GM19397 (cell line): ENCODE results near the gene CDH6.

Experiments used
- ATAC-seq: cut with Tn5 transposase; IDR thresholded peaks from one replicate; pipeline ENCODE4 v1.9.1; 2021; ENCODE audit warnings: mild to moderate bottlenecking, moderate library complexity; ENCODE audit not compliant: unreplicated experiment

CDH6 gene

DNA sequence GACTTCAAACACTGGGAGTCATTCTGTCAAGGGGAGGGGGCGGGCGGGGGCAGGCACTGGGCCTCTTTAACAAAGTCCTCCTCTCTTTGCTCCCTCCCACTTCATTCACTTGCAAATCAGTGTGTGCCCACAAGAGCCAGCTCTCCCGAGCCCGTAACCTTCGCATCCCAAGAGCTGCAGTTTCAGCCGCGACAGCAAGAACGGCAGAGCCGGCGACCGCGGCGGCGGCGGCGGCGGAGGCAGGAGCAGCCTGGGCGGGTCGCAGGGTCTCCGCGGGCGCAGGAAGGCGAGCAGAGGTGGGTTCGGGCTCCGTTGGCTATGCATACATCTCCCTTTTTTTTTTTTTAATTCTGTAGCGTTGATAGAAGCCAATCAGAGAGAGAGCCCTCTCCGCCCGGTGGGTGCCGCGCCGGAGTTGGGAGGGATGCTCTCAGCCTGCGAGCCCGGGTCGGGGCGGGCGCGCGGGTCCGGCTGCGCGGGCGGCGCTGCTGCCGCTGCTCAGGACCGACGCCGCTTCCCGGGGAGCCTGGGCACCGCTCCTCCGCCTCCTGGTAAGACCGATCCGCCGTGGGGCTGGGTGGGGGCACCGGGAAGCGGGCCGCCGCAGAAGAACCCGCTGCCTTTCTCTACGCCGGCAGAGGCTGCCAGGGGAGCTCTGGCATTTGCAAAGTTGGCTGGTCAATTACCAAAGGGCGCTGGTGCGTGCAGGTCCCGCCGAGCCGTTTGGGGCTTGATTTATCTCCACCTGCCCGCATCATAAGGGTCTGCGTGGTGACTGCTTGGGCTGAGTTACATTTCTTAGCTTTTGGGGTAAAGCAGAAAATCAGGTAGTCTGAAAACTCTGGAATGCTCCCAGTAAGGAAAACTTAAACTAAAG lies at the start of gene CDH6:
Gene CDH6 (plus strand): TSS at position 96 of the 877 bp plus-strand sequence. CDS start 73,788 bp downstream, outside the sequence.
- no peak for ATAC-seq

DNA sequence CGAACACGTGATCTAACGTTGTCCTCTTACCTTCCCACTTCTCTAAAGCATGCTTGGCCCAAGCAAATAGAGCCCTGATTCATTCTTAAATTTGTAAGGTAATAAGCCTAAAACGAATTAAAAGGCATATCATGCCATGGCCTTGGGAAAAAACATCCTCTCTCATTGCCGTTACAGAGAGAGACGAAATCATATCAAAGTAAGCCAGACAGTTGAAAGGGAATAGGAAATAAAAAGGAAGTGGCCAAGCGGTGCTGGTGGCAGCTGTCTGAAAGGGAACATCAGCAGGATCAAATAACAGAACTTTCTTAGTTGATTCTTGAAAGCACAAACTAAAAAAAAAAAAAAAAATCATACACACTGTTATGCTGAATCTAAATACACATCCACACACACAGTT lies 49.1 kb upstream of the CDH6 start:
- no peak for ATAC-seq

DNA sequence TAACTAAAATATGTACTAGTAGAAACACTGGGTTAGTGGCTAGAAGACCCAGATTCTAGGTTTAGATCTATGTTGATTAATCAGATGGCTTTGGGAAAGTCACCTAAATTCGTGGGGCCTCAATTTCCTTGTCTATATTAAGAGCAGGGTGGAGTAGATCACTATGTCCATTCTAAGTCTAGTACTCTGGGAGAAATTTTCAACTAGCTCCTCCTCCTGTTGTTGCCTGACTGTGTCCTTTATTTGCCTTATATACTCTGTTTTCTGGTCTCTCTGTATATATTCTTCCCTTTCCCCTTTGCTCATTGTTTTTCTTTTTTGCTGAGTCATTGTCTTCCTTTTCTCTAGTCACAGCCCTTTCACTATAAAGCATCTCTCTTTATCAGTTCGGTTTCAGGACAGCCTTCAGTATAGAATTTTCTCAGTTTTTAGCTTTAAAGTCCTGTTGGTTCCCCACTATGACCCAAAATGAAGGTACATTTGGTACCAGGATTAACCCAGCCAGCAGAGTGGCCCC lies 44.5 kb upstream of the CDH6 start:
- no peak for ATAC-seq

DNA sequence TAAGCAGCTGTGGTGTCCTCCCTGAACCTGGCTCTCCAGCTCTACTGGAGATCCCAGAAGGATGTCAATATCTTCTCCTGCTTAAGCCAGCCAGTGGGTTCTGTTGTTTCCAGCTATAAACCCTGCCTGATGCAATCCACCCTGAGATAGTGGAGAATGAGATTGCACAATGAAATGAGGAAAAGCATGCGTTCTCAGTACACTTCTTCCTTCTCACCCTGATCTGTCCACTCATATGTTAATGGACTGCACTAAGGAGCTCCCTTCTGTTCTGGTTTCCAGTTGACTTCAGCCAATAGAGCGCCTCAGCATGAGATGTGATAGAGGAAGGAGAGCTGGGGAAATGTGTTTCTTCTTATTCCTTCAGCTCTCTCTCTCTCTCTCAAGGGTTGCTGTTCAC lies 40.0 kb upstream of the CDH6 start:
- ATAC-seq, result no peak

DNA sequence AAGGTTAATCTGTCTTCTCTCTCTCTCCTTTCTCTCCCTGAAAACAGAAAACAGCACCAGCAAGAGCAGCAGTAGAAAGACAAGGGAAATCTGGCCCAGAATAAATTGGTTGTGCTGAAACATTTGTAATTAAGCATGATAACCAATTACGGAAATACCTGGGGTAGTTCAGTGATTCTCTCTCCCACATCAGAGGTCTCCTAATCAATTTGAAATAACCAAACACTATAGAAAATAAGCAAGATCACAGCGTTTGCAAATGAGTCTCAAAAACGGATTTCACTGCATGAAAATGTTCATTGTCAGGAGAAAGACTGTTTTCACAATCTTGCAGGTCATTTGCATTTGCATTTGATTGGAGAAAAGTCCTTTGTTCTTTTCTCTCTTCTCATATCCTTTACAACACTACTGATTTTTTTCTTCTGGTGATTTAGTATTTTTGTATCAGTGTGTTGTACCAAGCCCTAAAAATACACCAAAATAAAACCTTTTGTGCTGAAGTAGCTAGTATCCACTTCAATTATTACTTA lies 36.8 kb upstream of the CDH6 start:
- no peak for ATAC-seq

DNA sequence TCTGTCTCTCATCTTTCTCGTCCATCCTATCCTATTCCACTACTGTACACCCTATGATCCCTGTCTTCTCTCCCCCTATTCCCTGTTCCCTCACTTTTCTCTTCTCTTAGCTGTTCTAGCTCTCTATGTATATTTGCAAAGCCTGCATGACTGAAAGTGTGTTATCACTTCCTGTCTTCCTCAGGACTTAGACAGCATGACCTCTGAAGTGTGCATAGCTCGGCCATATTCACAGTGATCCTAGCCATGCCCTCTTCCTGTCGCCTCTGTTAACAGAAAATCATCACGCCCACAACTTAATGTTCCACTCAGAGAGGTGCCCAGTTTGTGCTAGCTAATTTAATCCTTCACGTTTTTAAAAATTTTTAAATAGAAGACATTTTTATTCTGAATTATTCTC lies 35.8 kb upstream of the CDH6 start:
- ATAC-seq, result no peak

DNA sequence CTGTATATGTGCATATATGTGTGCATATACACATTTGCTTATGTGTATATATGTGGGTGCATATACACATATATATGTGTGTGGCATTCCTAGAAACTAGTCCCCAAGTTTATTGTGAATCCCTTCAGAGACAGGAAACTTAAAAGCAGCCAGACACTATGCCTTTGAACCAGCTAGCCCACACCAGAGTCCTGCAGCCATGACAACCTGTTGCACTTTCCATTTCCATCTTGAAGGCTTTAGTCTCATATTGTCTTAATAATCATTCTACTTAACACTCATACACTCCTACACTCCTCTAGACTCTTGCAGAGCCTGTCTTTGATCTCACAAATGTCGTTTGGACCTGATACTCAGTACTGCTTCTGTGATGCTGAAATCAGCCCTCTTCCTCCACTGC lies 34.8 kb upstream of the CDH6 start:
- no peak for ATAC-seq

DNA sequence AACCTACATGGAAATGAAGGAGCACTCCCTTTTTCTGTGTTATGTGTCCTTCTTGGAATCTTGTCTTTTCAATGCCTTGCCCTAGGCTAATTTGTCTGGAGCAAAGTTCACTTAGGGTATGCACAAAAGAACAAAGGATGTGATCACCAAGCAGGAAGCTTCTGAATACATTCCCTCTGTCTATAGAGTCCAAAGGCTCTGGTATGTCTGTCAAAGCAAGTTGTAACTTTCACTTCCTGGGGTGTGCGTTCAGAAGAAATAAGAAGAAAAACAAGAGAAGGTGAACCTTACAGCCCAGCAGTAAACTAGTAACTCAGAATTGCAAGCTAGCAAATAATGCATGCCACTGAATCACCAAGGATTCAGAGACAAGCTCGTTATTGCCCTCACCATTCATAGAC lies 31.7 kb upstream of the CDH6 start:
- ATAC-seq, result no peak

DNA sequence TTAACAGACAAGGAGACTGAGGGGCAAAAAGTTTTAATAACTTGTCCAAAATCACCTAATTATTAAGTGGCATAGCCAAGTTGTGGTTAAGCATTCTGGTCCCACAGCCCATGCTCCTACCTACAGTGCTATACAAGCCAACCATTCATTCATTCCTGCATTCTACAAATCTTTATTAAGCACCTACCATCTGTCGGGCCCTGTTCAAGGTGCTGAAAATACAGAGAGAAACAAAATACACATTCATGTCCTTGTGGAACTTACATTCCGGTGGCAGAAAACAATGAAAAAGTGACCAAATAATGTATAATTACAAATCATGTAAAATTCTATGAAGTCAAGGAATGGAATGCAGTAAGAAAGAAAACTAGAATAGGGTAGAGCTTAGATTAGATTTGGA lies 27.8 kb upstream of the CDH6 start:
- no peak for ATAC-seq

DNA sequence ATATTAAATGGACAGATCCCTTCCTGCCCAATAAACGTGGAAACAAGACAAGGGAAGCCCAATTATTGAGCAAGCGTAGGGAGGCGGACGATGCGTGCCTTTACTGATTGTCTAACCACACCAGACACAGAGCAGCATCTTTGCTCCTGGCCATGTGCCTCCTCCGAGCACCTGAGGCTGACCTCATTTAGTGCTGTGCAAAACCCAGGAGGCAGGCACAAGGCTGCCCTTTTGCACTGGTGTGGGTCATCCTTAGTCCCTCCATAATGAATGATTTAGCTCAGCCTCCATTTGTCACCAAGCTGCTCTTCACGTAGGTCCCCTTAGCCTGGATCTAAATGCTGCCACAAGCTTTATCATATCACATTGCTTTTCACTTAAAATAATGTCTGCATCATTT lies 24.1 kb upstream of the CDH6 start:
- no peak for ATAC-seq

DNA sequence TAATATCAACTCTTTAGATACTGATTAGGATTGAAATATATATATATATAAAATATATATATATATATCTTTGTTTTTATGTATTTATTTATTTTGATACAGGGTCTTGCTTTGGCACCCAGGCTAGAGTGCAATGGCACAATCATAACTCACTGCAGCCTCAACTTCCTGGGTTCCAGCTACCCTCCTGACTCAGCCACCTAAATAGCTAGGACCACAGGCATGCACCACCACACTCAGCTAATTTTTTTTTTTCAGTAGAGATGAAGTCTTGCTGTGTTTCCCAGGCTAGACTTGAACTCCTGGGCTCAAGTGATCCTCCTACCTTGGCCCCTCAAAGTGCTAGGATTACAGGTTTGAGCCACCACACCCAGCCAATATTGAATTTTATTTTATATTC lies 20.6 kb upstream of the CDH6 start:
- no peak for ATAC-seq

DNA sequence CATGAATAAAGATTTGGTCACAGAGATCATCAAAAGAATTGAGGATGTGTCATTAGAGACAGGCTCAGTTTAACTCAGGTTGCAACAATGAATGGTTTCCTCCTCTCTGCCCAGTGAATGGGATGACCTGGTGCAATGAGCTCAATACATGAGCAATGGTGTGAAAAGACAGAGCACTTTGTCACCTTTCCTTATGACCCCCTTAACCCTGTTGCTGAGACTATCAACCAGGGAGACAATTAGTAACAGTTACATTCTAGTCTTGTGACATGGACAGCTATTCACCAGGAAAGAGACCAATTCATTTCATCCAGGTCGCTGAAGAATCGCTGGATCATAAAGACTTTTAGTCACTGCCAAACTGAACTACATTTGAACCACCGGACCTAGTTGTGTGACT lies 19.9 kb upstream of the CDH6 start:
- ATAC-seq, result no peak

DNA sequence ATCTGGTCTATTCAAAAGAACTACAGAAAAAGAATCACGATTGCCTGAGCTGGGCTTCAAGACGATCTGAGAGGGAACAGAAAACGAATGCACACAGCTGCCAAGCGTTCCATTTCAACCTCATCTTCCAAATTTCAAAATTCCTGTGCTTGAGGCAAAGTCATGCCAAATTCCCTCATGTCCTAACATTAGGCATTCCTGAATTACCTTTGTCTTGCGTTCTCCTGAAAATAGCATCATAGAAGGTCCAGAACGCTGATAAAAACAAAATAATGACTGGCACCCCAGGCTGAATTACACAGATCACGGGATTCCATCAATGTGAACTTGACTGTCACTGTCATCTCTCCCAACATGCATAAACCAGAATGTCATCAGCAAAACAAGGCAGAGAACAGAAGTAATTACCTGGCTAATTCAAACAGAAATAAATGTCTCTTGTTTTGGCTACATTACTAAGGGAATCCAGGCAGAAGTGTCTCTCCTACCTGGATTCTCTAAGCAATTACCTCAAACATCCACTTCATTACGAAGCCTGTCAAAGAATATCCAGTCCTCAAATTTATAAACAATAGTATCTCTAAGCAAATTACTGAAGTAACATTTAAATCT lies 12.0 kb upstream of the CDH6 start:
- ATAC-seq, result no peak

DNA sequence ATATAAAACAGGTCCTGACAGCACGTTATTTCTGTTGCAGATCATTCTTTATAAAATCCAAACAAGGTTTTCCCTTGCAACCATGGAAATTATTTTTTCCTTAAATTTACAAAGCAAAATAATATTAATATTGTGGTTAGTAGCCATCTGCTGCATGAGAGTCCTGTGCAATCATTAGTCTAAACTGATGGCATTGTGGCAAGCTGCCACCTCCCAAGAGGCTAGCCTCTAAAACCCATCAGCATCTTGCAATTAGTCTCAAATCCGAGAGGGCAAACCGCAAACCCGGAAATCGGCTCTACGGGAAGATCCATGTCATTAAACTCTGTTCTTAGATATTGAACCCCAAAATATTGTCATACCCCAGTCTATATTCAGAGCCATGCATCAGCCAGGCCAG lies 11.3 kb upstream of the CDH6 start:
- ATAC-seq, result no peak

DNA sequence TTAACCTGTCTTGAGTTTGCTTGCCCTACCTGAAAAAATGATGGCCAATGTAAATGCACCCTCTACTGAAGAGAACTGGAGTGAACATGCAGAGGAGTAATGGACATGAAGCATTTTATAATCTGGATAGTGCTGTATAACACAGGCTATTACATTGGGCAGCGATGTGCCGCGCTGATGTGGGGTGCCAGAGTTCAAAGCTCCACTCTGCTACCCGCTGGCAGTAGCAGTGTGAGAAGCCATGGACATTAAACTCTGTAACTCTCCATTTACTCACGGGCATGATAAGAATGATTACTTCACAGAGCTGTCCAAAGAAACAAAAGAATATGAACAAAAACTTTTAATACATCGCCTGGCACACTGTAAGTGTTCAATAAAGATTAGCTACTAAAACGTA lies 7.5 kb upstream of the CDH6 start:
- no peak for ATAC-seq

DNA sequence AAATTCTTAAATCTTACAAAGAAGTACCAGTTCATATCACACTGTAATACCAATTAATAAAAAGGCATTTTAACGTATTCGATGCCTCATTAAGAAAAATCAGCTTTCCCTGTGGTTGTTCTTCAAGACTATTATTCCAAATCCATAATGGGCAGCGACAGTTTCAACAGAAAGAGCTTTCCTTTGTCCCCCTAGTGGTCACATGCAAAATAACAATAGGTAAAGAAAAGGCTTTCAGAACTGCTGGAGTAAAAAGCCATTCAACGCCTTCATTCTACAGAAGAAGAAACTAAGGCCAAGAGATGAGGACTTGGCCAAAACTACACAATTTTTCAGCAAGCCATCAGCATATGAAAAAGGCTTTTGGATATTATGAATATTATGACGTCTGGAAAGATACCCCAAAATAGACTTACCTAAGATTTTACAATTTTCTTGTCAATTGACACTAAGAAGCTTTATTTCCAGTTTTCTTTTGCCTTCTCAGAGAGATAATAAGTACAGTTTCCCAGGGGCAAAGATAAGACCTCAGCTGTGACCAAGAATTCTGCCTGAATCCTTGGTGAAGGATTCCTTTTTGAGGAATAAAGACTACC lies 6.7 kb upstream of the CDH6 start:
- ATAC-seq, result no peak

DNA sequence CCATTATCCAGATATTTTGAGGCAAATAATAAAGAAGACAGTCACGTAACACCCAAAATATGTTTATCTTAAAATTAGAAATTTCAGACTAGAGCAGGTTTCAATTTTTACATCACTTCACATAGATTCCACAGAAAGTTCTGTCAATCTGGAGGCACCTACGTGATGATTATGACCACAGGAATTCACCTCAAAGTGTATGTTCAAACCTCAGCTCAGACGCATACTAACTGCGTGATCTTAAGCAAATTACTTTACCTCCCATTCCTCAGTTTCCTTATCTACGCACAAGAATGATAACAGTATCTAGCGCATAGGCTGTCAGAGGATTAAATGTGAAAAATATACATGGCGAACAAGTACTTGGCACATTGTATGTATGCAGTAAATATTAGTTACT lies 5.9 kb upstream of the CDH6 start:
- ATAC-seq, result no peak

DNA sequence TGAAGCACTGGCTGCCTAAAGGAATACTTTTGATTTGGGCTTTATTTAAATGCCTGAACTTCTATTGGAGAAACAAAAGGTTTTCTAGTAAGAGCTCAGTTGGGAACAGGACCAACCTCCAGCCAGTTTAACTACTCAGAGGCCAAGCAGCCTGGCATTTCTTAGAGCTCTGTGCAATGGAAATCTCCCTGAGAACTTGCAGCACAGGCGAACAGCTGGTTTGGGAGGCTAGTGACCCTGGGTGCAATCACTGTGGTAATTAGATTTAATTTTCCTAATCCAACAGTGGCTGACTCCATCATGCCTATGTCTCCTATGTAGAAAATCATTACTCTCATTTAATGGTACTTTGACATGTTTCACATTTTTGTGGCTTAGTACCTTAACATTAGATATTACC lies 1.0 kb upstream of the CDH6 start:
- ATAC-seq, result no peak

DNA sequence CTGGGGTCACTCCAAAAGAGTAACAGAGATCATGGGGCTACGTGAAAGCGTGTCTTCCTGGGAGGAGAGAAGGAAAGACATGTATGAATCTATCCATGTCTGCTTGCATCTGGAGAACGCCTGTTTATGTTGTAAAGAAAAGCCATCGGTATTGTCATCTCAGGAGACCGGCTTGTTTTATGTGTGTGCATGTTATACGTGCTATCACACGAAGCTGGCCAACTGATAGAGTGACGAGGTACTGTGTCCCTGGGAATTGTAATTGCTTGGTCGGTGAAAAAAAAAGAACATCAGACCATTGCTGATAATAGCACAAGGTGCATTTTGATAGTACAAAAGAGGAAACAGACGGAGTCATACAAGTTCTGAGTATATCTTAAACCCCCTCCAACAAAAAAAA lies 370 bp upstream of the CDH6 start:
- ATAC-seq, result no peak

DNA sequence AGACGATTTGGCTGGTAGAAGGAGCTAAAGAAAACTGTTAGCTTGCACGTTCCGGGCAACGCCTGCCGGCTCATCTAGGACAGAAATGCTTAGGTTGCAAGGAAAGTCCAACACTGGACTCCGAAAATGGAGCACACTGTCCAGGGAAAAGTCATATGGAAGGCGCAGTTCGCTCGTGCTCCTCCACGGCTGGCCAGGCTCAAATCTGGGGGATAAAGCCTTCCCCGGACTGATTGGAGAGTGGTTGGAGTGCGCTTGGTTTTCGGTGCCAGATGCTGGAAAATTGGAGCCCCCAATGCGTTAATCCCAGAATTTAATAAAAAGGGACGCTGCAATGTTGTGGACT lies 955 bp downstream of the CDH6 start:
- ATAC-seq, result no peak

DNA sequence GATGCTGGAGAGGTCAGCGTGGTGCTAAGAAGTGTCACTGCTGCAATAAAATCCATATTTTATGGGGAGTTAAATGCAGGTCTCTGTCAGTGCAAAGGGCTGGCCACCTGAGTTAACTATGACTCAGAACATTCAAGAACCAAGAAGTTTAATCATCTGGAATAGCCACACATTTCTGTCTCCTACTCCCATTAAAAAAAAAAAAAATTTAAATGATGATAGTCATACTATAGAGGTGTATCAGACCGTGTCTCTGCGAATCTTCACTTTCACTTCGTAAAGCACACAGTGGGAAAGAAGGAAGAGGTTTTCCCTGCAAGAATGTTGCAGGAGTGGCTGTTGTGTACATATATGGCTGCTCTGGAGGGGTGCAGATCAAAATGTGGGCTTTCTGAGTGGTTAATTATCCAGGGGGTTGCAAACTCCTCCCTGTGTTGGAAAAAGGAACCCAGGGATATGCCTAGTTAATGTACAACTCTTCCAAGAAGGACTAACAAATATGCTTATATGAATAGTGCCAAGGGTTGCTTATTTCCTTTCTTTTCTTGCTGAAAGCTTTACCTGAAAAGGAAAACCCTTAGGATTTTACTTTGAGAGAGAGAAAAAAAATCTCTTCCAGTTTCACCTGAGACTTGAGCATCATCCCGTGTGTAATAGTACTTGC lies 1.5 kb downstream of the CDH6 start:
- no peak for ATAC-seq
